Neural progenitor cell (in vitro differentiated cells): ENCODE data around the gene ANO3. TPM values are rescaled to one million over a fixed set of nuclear protein-coding genes. Genes with fewer than 3 reads are reported as not detected.

ENCODE experiments used
- DNase-seq: peaks from one replicate; pipeline ENCODE4 v3.0.0-alpha.2; 2016; ENCODE audit warnings: low spot score
- H2AFZ ChIP-seq: fragments of 200-600 bp; sonication (generic); replicated peaks from 2 replicates; pipeline ENCODE4 v1.6.1; 2016; ENCODE audit warnings: antibody characterized with exemption
- H3F3A ChIP-seq: fragments of 200-600 bp; sonication (generic); 2 replicates; pipeline ENCODE4 v1.6.1; 2016; ENCODE audit warnings: antibody characterized with exemption, low read depth
- H3K27ac ChIP-seq: fragments of 200-600 bp; sonication (generic); 2 replicates; pipeline ENCODE4 v1.5.1; 2016; ENCODE audit warnings: mild to moderate bottlenecking
- H3K27me3 ChIP-seq: fragments of 200-600 bp; sonication (generic); 2 replicates; pipeline ENCODE4 v1.6.1; 2016; ENCODE audit warnings: mild to moderate bottlenecking, moderate library complexity
- H3K36me3 ChIP-seq: fragments of 200-600 bp; sonication (generic); 2 replicates; pipeline ENCODE4 v1.5.1; 2016
- H3K4me1 ChIP-seq: fragments of 200-600 bp; sonication (generic); 2 replicates; pipeline ENCODE4 v1.6.1; 2016; ENCODE audit warnings: mixed run types
- H3K4me2 ChIP-seq: fragments of 200-600 bp; sonication (generic); 2 replicates; pipeline ENCODE4 v1.6.1; 2016
- H3K4me3 ChIP-seq: fragments of 200-600 bp; sonication (generic); 2 replicates; pipeline ENCODE4 v1.5.1; 2016
- H3K79me2 ChIP-seq: fragments of 200-600 bp; sonication (generic); 2 replicates; pipeline ENCODE4 v1.6.1; 2016; ENCODE audit warnings: low read depth
- H3K9ac ChIP-seq: fragments of 200-600 bp; sonication (generic); 2 replicates; pipeline ENCODE4 v1.6.1; 2016
- H3K9me3 ChIP-seq: fragments of 200-600 bp; sonication (generic); 2 replicates; pipeline ENCODE4 v1.5.1; 2016; ENCODE audit warnings: low read depth
- H4K20me1 ChIP-seq: fragments of 200-600 bp; sonication (generic); 2 replicates; pipeline ENCODE4 v1.6.1; 2016; ENCODE audit warnings: low read depth
- H3K27ac Mint-ChIP-seq: 3 replicates; pipeline ENCODE4 v1.8.0; 2021; ENCODE audit warnings: mixed read lengths
- H3K27me3 Mint-ChIP-seq: 2 replicates; pipeline ENCODE4 v1.8.0; 2022; ENCODE audit warnings: low read depth, mild to moderate bottlenecking, inconsistent platforms, moderate library complexity, mixed read lengths; ENCODE audit not compliant: insufficient read depth
- H3K36me3 Mint-ChIP-seq: 3 replicates; pipeline ENCODE4 v1.8.0; 2021; ENCODE audit warnings: mixed read lengths
- H3K4me1 Mint-ChIP-seq: 3 replicates; pipeline ENCODE4 v1.8.0; 2021; ENCODE audit warnings: mixed read lengths
- H3K4me3 Mint-ChIP-seq: 3 replicates; pipeline ENCODE4 v1.8.0; 2021; ENCODE audit warnings: mild to moderate bottlenecking, moderate library complexity, mixed read lengths
- H3K9me3 Mint-ChIP-seq: 3 replicates; pipeline ENCODE4 v1.8.0; 2020; ENCODE audit warnings: mixed read lengths
- CTCF ChIP-seq: fragments of 200-600 bp; sonication (generic); IDR thresholded peaks from 2 replicates; pipeline ENCODE4 v1.5.1; 2017; ENCODE audit warnings: antibody characterized with exemption, mild to moderate bottlenecking
- EZH2 ChIP-seq: fragments of 200-600 bp; sonication (generic); IDR thresholded peaks from 2 replicates; pipeline ENCODE4 v1.6.1; 2017; ENCODE audit warnings: antibody characterized with exemption, mild to moderate bottlenecking, moderate library complexity
- EZH2phosphoT487 ChIP-seq: fragments of 200-600 bp; sonication (generic); IDR thresholded peaks from 2 replicates; pipeline ENCODE4 v1.6.1; 2017; ENCODE audit warnings: antibody characterized with exemption
- total RNA-seq: library from RNA; depleted of rRNA; stranded (reverse); fragments of >200 nt; gene quantifications from 2 replicates; pipeline ENCODE4 v1.2.3, GENCODE V29; 2015; ENCODE audit warnings: low replicate concordance

The ANO3 gene
- total RNA-seq, 1 donor from 2014 or later: 2.5 TPM

GRCh38 chr11:26553182-26553581 lies 221.3 kb downstream of the ANO3 start:
- H3K27ac Mint-ChIP-seq: no peak overlapping the region
- H3K9ac ChIP-seq: no peak overlapping the region
- H3K4me1 ChIP-seq: no peaks in the 10 kb centered on the region
- no peaks in the 10 kb centered on the region for H3K79me2 ChIP-seq
- DNase-seq: no peak
- no peak overlapping the region for H3K27ac ChIP-seq
- H3K27me3 Mint-ChIP-seq: peaks cover 5% of the 10 kb centered on the region
- H2AFZ ChIP-seq: no peak overlapping the region
- TF ChIP-seq EZH2 (no peak), CTCF (no peak), EZH2phosphoT487 (no peak)
- H3K4me3 Mint-ChIP-seq: no peak overlapping the region
- no peaks in the 10 kb centered on the region for H3K36me3 ChIP-seq
- no peaks in the 10 kb centered on the region for H3K9me3 Mint-ChIP-seq
- H3K4me1 Mint-ChIP-seq: peaks cover 8% of the 10 kb centered on the region
- H3K4me2 ChIP-seq: no peak overlapping the region
- H4K20me1 ChIP-seq: no peaks in the 10 kb centered on the region
- H3K27me3 ChIP-seq: no peaks in the 10 kb centered on the region
- H3K9me3 ChIP-seq: no peaks in the 10 kb centered on the region
- no peaks in the 10 kb centered on the region for H3F3A ChIP-seq
- H3K4me3 ChIP-seq: no peak overlapping the region
- H3K36me3 Mint-ChIP-seq: no peaks in the 10 kb centered on the region

GRCh38 chr11:26554455-26554854 lies 222.5 kb downstream of the ANO3 start:
- H3K4me1 ChIP-seq: no peaks in the 10 kb centered on the region
- H3K36me3 ChIP-seq: no peaks in the 10 kb centered on the region
- no peaks in the 10 kb centered on the region for H4K20me1 ChIP-seq
- H3K4me1 Mint-ChIP-seq: peaks cover 14% of the 10 kb centered on the region
- no peaks in the 10 kb centered on the region for H3K27me3 ChIP-seq
- H3K9me3 ChIP-seq: no peaks in the 10 kb centered on the region
- no peak overlapping the region for H3K4me3 ChIP-seq
- no peak overlapping the region for H3K9ac ChIP-seq
- no peaks in the 10 kb centered on the region for H3K36me3 Mint-ChIP-seq
- H3K27ac Mint-ChIP-seq: no peak overlapping the region
- no peak overlapping the region for H3K4me3 Mint-ChIP-seq
- H3K4me2 ChIP-seq: no peak overlapping the region
- H3K79me2 ChIP-seq: no peaks in the 10 kb centered on the region
- TF ChIP-seq EZH2 (no peak), CTCF (no peak), EZH2phosphoT487 (no peak)
- H3K27ac ChIP-seq: no peak overlapping the region
- H3K9me3 Mint-ChIP-seq: no peaks in the 10 kb centered on the region
- H2AFZ ChIP-seq: no peak overlapping the region
- peaks cover 5% of the 10 kb centered on the region for H3K27me3 Mint-ChIP-seq
- H3F3A ChIP-seq: no peaks in the 10 kb centered on the region
- no peak for DNase-seq

GRCh38 chr11:26556582-26556981 lies 224.7 kb downstream of the ANO3 start:
- no peaks in the 10 kb centered on the region for H3K27me3 ChIP-seq
- no peaks in the 10 kb centered on the region for H3K79me2 ChIP-seq
- Mint-ChIP-seq H3K36me3 (no peaks in the 10 kb centered on the region), H3K27me3 (peaks cover 5% of the 10 kb centered on the region), H3K27ac (peak overlapping the region; percentile 6), H3K9me3 (no peaks in the 10 kb centered on the region), H3K4me1 (peaks cover 14% of the 10 kb centered on the region), H3K4me3 (no peak overlapping the region)
- H3K27ac ChIP-seq: no peak overlapping the region
- no peak overlapping the region for H2AFZ ChIP-seq
- H3K4me2 ChIP-seq: no peak overlapping the region
- H4K20me1 ChIP-seq: no peaks in the 10 kb centered on the region
- no peak overlapping the region for H3K9ac ChIP-seq
- no peak for DNase-seq
- H3F3A ChIP-seq: no peaks in the 10 kb centered on the region
- no peaks in the 10 kb centered on the region for H3K9me3 ChIP-seq
- TF ChIP-seq CTCF: no peak
- TF ChIP-seq EZH2phosphoT487: no peak
- no peak for TF ChIP-seq EZH2
- no peaks in the 10 kb centered on the region for H3K4me1 ChIP-seq
- H3K36me3 ChIP-seq: no peaks in the 10 kb centered on the region
- H3K4me3 ChIP-seq: no peak overlapping the region

GRCh38 chr11:26557666-26558065 lies 225.7 kb downstream of the ANO3 start:
- Histone ChIP-seq H3K4me3 (no peak overlapping the region), H3K27ac (no peak overlapping the region), H3K79me2 (no peaks in the 10 kb centered on the region), H3K9ac (no peak overlapping the region), H3K4me2 (no peak overlapping the region), H3K36me3 (no peaks in the 10 kb centered on the region), H3K4me1 (no peaks in the 10 kb centered on the region), H3F3A (no peaks in the 10 kb centered on the region), H4K20me1 (no peaks in the 10 kb centered on the region), H2AFZ (no peak overlapping the region), H3K27me3 (no peaks in the 10 kb centered on the region), H3K9me3 (no peaks in the 10 kb centered on the region)
- TF ChIP-seq EZH2: no peak
- TF ChIP-seq EZH2phosphoT487: no peak
- TF ChIP-seq CTCF: no peak
- Mint-ChIP-seq H3K4me1 (peaks cover 14% of the 10 kb centered on the region), H3K36me3 (no peaks in the 10 kb centered on the region), H3K27me3 (peaks cover 5% of the 10 kb centered on the region), H3K9me3 (no peaks in the 10 kb centered on the region), H3K4me3 (no peak overlapping the region), H3K27ac (no peak overlapping the region)
- no peak for DNase-seq
